ENCODE data around the gene AGMO. TPM values are rescaled to one million over a fixed set of nuclear protein-coding genes. Genes with fewer than 3 reads are reported as not detected.

Gene AGMO
- total and polyA plus RNA-seq, 4 donors = 21.6 to 46.6 (median 31.6) TPM

DNA sequence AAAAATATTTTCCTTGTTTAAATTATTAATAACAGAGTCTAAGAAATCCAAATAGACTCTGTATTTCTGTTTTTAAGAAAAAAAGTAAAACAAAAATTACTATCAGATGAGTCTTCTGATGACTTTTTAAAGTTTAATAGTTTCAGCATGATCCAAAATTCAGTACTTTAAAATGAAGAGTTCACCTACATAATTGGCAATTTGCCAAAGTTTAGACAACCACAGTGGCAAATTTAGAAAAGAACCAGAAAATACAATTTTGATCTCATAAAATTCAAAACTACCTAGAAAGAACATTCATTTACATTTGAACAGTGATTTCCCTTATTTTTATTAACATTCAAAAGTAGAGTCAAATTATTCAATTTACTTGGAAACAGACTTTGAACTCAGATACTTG lies 56.1 kb downstream of the AGMO start:
- no peak for TF ChIP-seq NR2F2 (IDR thresholded peaks at IDR 0.05)
- peak; percentile 38 to 63 for TF ChIP-seq HNF4A (conservative IDR thresholded peaks at IDR 0.05)
- Histone ChIP-seq H3K36me3 (ENCODE audit: control insufficient read depth in 4 of 4, insufficient read depth in 3 of 4, low read depth in 1 of 4, low read length in 3 of 4) (no peaks in the 10 kb centered on the region), H3K4me3 (ENCODE audit: low read depth in 1 of 3, low read length in 3 of 3) (no peak overlapping the region), H3K4me1 (ENCODE audit: control insufficient read depth in 4 of 4, insufficient read depth in 4 of 4, low read length in 3 of 4) (peaks cover 0 to 3% (median 0%) of the 10 kb centered on the region in 4 donors), H3K9ac (ENCODE audit: low read depth in 1 of 2, low read length in 2 of 2) (no peak overlapping the region), H3K27ac (ENCODE audit: low read depth in 1 of 2, low read length in 2 of 2) (no peak overlapping the region), H3K9me3 (ENCODE audit: control insufficient read depth in 4 of 4, low read length in 3 of 4) (no peaks in the 10 kb centered on the region), H3K27me3 (ENCODE audit: control insufficient read depth in 4 of 4, insufficient read depth in 4 of 4, low read length in 3 of 4) (no peaks in the 10 kb centered on the region)
- no peak for DNase-seq (ENCODE audit: low spot score)

DNA sequence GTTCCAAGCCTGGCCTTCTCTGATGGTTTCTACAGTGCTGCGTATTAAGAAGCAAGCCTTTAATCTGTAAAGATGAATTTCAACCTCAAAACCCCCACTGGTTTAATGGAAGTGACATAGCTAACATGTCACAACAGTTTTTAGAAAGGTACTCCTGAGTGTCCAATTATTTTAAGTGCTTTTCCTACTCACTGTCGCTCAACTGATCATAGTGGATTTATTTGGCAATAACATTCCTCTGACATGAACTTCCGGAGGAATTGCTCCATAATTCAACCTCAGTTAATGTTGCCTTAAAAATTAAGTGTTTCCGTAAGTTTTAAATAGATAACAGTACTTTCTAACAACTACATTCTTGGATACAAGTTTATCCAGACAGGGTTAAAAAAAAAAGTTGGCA lies 57.5 kb downstream of the AGMO start:
- Histone ChIP-seq H3K4me3 (ENCODE audit: low read depth in 1 of 3, low read length in 3 of 3) (no peak overlapping the region), H3K9ac (ENCODE audit: low read depth in 1 of 2, low read length in 2 of 2) (no peak overlapping the region), H3K4me1 (ENCODE audit: control insufficient read depth in 4 of 4, insufficient read depth in 4 of 4, low read length in 3 of 4) (peaks cover 0 to 3% (median 0%) of the 10 kb centered on the region in 4 donors), H3K27me3 (ENCODE audit: control insufficient read depth in 4 of 4, insufficient read depth in 4 of 4, low read length in 3 of 4) (no peaks in the 10 kb centered on the region), H3K9me3 (ENCODE audit: control insufficient read depth in 4 of 4, low read length in 3 of 4) (no peaks in the 10 kb centered on the region), H3K36me3 (ENCODE audit: control insufficient read depth in 4 of 4, insufficient read depth in 3 of 4, low read depth in 1 of 4, low read length in 3 of 4) (no peaks in the 10 kb centered on the region), H3K27ac (ENCODE audit: low read depth in 1 of 2, low read length in 2 of 2) (no peak overlapping the region)
- TF ChIP-seq RXRA (IDR thresholded peaks at IDR 0.05) (no peak), GABPA (IDR thresholded peaks at IDR 0.05 in 1 of 2, conservative IDR thresholded peaks at IDR 0.05 in 1 of 2) (no peak), TAF1 (conservative IDR thresholded peaks at IDR 0.05) (no peak), HNF4G (IDR thresholded peaks at IDR 0.05) (no peak), FOXA1 (IDR thresholded peaks at IDR 0.05) (no peak), HNF4A (conservative IDR thresholded peaks at IDR 0.05) (no peak)
- TF ChIP-seq, protein P1, sequence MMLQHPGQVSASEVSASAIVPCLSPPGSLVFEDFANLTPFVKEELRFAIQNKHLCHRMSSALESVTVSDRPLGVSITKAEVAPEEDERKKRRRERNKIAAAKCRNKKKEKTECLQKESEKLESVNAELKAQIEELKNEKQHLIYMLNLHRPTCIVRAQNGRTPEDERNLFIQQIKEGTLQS (IDR thresholded peaks at IDR 0.05) = no peak
- TF ChIP-seq, protein P2, sequence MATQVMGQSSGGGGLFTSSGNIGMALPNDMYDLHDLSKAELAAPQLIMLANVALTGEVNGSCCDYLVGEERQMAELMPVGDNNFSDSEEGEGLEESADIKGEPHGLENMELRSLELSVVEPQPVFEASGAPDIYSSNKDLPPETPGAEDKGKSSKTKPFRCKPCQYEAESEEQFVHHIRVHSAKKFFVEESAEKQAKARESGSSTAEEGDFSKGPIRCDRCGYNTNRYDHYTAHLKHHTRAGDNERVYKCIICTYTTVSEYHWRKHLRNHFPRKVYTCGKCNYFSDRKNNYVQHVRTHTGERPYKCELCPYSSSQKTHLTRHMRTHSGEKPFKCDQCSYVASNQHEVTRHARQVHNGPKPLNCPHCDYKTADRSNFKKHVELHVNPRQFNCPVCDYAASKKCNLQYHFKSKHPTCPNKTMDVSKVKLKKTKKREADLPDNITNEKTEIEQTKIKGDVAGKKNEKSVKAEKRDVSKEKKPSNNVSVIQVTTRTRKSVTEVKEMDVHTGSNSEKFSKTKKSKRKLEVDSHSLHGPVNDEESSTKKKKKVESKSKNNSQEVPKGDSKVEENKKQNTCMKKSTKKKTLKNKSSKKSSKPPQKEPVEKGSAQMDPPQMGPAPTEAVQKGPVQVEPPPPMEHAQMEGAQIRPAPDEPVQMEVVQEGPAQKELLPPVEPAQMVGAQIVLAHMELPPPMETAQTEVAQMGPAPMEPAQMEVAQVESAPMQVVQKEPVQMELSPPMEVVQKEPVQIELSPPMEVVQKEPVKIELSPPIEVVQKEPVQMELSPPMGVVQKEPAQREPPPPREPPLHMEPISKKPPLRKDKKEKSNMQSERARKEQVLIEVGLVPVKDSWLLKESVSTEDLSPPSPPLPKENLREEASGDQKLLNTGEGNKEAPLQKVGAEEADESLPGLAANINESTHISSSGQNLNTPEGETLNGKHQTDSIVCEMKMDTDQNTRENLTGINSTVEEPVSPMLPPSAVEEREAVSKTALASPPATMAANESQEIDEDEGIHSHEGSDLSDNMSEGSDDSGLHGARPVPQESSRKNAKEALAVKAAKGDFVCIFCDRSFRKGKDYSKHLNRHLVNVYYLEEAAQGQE (IDR thresholded peaks at IDR 0.05) = no peak
- TF ChIP-seq, protein P3, sequence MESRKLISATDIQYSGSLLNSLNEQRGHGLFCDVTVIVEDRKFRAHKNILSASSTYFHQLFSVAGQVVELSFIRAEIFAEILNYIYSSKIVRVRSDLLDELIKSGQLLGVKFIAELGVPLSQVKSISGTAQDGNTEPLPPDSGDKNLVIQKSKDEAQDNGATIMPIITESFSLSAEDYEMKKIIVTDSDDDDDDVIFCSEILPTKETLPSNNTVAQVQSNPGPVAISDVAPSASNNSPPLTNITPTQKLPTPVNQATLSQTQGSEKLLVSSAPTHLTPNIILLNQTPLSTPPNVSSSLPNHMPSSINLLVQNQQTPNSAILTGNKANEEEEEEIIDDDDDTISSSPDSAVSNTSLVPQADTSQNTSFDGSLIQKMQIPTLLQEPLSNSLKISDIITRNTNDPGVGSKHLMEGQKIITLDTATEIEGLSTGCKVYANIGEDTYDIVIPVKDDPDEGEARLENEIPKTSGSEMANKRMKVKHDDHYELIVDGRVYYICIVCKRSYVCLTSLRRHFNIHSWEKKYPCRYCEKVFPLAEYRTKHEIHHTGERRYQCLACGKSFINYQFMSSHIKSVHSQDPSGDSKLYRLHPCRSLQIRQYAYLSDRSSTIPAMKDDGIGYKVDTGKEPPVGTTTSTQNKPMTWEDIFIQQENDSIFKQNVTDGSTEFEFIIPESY (IDR thresholded peaks at IDR 0.05) = no peak
- TF ChIP-seq, protein P4, sequence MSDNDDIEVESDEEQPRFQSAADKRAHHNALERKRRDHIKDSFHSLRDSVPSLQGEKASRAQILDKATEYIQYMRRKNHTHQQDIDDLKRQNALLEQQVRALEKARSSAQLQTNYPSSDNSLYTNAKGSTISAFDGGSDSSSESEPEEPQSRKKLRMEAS (IDR thresholded peaks at IDR 0.05) = no peak
- DNase-seq (ENCODE audit: low spot score) = no peak
- WGBS = 78% methylated on average over 4 of the region's 4 CpGs

DNA sequence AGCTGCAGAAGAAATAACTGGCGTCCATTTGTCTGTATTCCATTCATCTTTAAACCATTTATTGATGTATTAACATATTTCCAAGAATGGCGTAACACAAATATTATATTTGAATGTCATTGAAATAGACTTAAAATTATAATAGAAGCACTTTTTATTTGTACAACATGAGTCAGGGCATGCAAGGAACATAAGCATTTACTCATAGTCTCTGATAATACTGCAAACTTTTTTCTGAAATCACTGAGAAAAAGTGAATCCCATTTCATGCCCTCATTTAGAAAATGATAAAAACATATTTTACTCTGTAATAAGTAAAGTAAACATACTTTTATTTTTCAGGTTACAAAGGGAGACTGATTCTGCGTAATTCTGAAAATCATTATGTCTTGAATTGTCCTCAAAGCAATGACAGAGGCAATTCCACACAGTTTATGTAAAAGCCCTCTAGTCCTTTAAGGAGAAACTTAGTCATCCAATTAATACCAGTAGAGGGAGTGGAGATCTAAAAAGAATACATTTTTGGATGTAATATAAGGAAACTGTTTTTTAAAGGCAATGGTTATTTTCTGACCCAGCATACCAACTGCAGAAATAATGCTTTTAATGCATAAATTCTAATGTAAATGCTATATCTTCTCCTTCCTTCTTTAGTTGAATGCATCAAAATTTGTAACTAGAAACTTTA lies 58.1 kb downstream of the AGMO start:
- WGBS = 93% methylated on average over 3 of the region's 3 CpGs
- no peak overlapping the region for H3K4me3 ChIP-seq (ENCODE audit: low read depth in 1 of 3, low read length in 3 of 3)
- DNase-seq (ENCODE audit: low spot score) = no peak

More for the DNA sequence above, 58.1 kb downstream of the AGMO start:
- H3K27ac ChIP-seq (ENCODE audit: low read depth in 1 of 2, low read length in 2 of 2) = no peak overlapping the region
- no peaks in the 10 kb centered on the region for H3K9me3 ChIP-seq (ENCODE audit: control insufficient read depth in 4 of 4, low read length in 3 of 4)
- H3K36me3 ChIP-seq (ENCODE audit: control insufficient read depth in 4 of 4, insufficient read depth in 3 of 4, low read depth in 1 of 4, low read length in 3 of 4) = no peaks in the 10 kb centered on the region
- peak; percentile 25 to 28 for TF ChIP-seq RAD21 (IDR thresholded peaks at IDR 0.05)
- no peak for TF ChIP-seq FOXA2 (IDR thresholded peaks at IDR 0.05)
- H3K27me3 ChIP-seq (ENCODE audit: control insufficient read depth in 4 of 4, insufficient read depth in 4 of 4, low read length in 3 of 4) = no peaks in the 10 kb centered on the region
- peaks cover 0 to 3% (median 0%) of the 10 kb centered on the region in 4 donors for H3K4me1 ChIP-seq (ENCODE audit: control insufficient read depth in 4 of 4, insufficient read depth in 4 of 4, low read length in 3 of 4)
- no peak overlapping the region for H3K9ac ChIP-seq (ENCODE audit: low read depth in 1 of 2, low read length in 2 of 2)

Measured in liver (tissue), 9 donors.